Astrocyte of the spinal cord (primary cell): ENCODE results near the gene HTR3A.

ENCODE experiments used
- DNase-seq: peaks from one replicate; pipeline ENCODE4 v3.0.0; 2011; ENCODE audit warnings: low read depth, low spot score
- H3K4me3 ChIP-seq: 2 replicates; pipeline ENCODE4 v1.5.1; 2011; ENCODE audit warnings: low read depth, mild to moderate bottlenecking, low read length, moderate library complexity
- CTCF ChIP-seq: IDR thresholded peaks from 2 replicates; pipeline ENCODE4 v1.5.1; 2012; ENCODE audit warnings: low read depth, mild to moderate bottlenecking, low read length, inconsistent platforms
- in situ Hi-C: cut with HindIII; loops from 2 replicates; pipeline ENCODE4 v1.10.0; 2017; ENCODE audit warnings: low sequenced_read_pairs

The HTR3A gene

DNA sequence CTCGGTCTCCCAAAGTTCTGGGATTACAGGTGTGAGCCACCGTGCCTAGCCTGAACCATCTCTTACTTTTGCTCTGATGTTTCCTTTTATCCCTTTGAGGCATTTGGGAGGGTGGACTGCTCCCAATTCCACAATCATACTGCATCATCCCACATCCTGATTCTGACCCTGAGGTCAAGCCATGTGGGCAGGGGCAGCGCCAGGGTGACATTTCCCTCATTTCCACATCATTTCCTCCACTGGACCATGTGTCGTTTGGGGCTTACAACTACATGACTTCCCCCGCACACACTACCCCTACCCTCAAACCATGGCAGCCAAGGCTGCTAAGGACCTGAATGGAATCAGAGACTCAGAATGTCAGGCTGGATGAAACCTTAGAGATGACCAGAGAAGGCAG lies 58.2 kb downstream of the HTR3A start:
- TF ChIP-seq CTCF: no peak
- in situ Hi-C loops: no loop called here
- H3K4me3 ChIP-seq: no peak overlapping the region
- DNase-seq: no peak

DNA sequence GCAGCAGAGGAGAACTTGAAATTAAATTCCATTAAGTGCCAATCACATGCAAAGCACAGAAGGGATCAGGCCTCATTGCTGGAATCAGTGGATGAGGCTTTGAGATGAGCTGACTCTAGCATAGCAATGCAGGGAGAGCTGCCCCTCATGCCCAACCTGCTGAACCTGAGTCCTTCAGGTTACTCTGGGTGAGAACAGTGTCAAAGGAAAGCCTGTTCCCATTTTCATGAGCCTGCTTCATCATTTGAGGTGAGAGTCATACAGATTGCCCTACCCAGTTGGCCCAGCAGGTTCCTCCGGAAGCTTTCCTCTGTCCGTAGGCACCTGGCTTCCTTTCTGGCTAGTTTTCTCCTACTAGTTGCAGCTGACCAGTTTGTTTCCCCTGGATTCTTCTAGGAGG lies 58.7 kb downstream of the HTR3A start:
- DNase-seq: no peak
- in situ Hi-C loops: no loop called here
- no peak for TF ChIP-seq CTCF
- H3K4me3 ChIP-seq: no peak overlapping the region

GRCh38 chr11:114034956-114035355 lies 60.0 kb downstream of the HTR3A start:
- in situ Hi-C loops: no loop called here
- TF ChIP-seq CTCF: no peak
- DNase-seq: no peak
- no peak overlapping the region for H3K4me3 ChIP-seq

DNA sequence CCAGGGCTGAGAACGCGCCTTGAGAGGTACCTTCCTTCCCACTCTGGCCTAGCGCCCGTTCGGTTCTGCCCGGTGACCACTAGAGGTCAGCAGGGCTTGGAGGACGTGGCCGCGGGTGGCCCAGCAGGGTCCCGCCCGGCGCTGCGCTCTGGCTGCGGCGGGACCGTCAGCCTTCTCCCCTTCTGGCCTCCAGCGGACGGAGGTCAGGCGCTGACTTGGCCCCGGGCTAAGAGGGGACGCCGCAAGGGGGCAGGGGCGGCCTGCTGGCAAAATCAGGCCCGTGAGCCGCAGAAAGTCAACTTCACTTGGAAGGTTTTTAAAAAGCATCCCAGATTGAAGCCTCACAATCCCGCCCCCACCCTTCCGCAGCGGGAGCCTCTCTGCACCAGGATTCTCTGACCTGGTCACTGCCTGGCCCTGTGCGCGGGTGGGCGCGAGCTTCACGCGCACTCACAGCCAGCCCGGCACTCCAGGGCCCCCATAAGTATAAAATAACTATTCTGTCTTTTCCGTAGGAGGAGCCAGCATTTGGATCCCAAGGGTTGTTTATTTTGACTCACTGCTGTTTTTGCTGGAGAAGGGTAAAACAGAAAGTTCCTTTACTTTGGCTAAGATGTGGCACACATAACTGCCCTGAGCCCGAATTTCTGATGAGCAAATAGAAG lies 61.4 kb downstream of the HTR3A start:
- peak; percentile 71 for TF ChIP-seq CTCF
- peak overlapping the region; percentile 33 for H3K4me3 ChIP-seq
- in situ Hi-C loops: no loop called here
- peak; percentile 69 for DNase-seq

GRCh38 chr11:114036958-114037357 lies 62.0 kb downstream of the HTR3A start:
- no peak for DNase-seq
- TF ChIP-seq CTCF: no peak
- no peak overlapping the region for H3K4me3 ChIP-seq
- in situ Hi-C loops: no loop called here

DNA sequence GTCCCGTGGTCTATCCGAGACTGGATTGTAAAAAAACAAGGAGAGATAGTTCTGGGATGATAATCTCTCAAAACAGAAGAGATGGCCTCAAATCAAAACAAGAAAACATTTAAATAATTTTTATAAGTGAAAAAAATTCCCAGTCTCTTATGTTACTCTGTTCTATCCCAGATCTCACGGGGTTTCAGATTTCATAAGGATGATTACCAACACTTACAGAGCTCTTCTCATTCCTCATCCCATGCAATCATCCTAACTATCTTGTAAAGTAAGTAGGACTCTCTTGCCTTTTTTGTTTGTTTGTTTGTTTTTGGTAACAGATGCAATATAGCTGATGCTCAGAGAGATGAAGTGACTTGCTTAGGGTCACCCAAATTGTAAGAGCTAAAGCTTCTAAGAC lies 64.6 kb downstream of the HTR3A start:
- no peak overlapping the region for H3K4me3 ChIP-seq
- TF ChIP-seq CTCF: no peak
- in situ Hi-C loops: no loop called here
- no peak for DNase-seq
